ENCODE data around the gene LONRF2.

DNA sequence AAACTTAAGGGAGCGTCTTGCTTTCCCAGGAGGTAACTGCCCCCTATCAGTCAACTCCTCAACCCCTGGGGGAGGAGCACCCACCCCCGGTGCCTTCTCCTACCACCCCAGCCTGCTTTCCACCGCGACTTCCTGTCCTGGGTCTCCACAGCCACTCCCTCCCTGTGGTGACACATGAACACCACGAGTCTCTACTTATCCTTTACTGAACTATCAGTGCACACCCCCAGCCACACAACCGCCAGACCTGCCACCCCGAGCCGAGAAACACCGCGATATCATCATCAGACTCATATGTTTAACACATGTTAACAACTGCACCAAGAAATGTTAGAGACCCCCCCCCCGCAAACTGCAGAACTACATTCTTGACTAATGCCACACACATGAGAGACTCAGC lies 43.3 kb downstream of the LONRF2 start:
- TF ChIP-seq, protein P1, sequence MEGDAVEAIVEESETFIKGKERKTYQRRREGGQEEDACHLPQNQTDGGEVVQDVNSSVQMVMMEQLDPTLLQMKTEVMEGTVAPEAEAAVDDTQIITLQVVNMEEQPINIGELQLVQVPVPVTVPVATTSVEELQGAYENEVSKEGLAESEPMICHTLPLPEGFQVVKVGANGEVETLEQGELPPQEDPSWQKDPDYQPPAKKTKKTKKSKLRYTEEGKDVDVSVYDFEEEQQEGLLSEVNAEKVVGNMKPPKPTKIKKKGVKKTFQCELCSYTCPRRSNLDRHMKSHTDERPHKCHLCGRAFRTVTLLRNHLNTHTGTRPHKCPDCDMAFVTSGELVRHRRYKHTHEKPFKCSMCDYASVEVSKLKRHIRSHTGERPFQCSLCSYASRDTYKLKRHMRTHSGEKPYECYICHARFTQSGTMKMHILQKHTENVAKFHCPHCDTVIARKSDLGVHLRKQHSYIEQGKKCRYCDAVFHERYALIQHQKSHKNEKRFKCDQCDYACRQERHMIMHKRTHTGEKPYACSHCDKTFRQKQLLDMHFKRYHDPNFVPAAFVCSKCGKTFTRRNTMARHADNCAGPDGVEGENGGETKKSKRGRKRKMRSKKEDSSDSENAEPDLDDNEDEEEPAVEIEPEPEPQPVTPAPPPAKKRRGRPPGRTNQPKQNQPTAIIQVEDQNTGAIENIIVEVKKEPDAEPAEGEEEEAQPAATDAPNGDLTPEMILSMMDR (IDR thresholded peaks at IDR 0.05) = no peak
- no peak for TF ChIP-seq POLR2A (IDR thresholded peaks at IDR 0.05)
